Kidney (tissue), 14 donors: ENCODE results near the gene RWDD1. TPM values are rescaled to one million over a fixed set of nuclear protein-coding genes. Genes with fewer than 3 reads are reported as not detected.
A peak's percentile ranks its signal among the peaks of the same experiment; 100 is the strongest.

Experiments used
- DNase-seq, 5 donors: peaks; one replicate each; pipeline ENCODE4 v3.0.0-alpha.2; 2013 to 2020
- FAIRE-seq: peaks from 2 replicates; lab custom pipeline; 2012; peaks lifted over from hg19 to GRCh38; lab: Jason Lieb, UNC
- H3K27ac ChIP-seq, 2 donors: one replicate each; pipeline ENCODE4 v1.7.0; 2013; ENCODE audit warnings: low read depth in 2 of 2, low read length in 2 of 2, inconsistent platforms in 1 of 2
- H3K27me3 ChIP-seq: one replicate; pipeline ENCODE4 v1.7.1; 2013; ENCODE audit warnings: low read length, inconsistent platforms; ENCODE audit not compliant: control insufficient read depth, insufficient read depth
- H3K36me3 ChIP-seq, 3 donors: one replicate each; pipeline versions ENCODE4 v1.7.0 to v1.7.1; 2013; ENCODE audit warnings: low read length in 3 of 3, control low read depth in 1 of 3, inconsistent platforms in 1 of 3; ENCODE audit not compliant: insufficient read depth in 3 of 3, control insufficient read depth in 2 of 3
- H3K4me1 ChIP-seq, 3 donors: one replicate each; pipeline versions ENCODE4 v1.7.0 to v1.7.1; 2013; ENCODE audit warnings: low read length in 3 of 3, inconsistent platforms in 1 of 3, low read depth in 1 of 3; ENCODE audit not compliant: control insufficient read depth in 2 of 3, insufficient read depth in 2 of 3
- H3K4me3 ChIP-seq, 3 donors: one replicate each; pipeline versions ENCODE4 v1.7.0 to v1.8.1; 2013; ENCODE audit warnings: low read length in 3 of 3, control low read depth in 1 of 3, inconsistent platforms in 1 of 3
- H3K9ac ChIP-seq, 3 donors: one replicate each; pipeline versions ENCODE4 v1.7.0 to v1.7.1; 2013; ENCODE audit warnings: low read length in 3 of 3, control low read depth in 1 of 3, inconsistent platforms in 1 of 3
- H3K9me3 ChIP-seq, 3 donors: one replicate each; pipeline versions ENCODE4 v1.7.0 to v1.7.1; 2013; ENCODE audit warnings: low read length in 3 of 3, control low read depth in 1 of 3, inconsistent platforms in 1 of 3; ENCODE audit not compliant: control insufficient read depth in 2 of 3, insufficient read depth in 1 of 3
- intact Hi-C: fragments of 100-400 bp; cut with DNase I; formaldehyde crosslinking; loops from one replicate; pipeline ENCODE4 v1.11.1; 2022
- polyA plus RNA-seq: library from polyadenylated mRNA; stranded (reverse); fragments of 350-450 nt; fragmentation: Illumina TruSeq; extraction: RNeasy Lipid Tissue Mini Kit (QIAGEN cat#74804); gene quantifications from one replicate; pipeline ENCODE4 v1.2.3, GENCODE V29; 2014; ENCODE audit warnings: low read depth, low replicate concordance; ENCODE audit not compliant: insufficient read depth
- total RNA-seq: library from RNA; stranded (reverse); fragmentation: NEBNext Ultra II Directional; extraction: Animal tissue kit (Norgen Biotek cat#: 25700); gene quantifications from one replicate; pipeline ENCODE4 v1.2.1, GENCODE V29; 2021
- TF ChIP-seq, protein P1 (sequence below): IDR thresholded peaks from 3 replicates; pipeline ENCODE4 v1.5.1; 2012; ENCODE audit warnings: mild to moderate bottlenecking, moderate library complexity, borderline replicate concordance; ENCODE audit not compliant: insufficient read depth; ENCODE audit errors: extremely low read depth
- donor health status: control.
- donor health status: control.
- donor health status: control.
- donor health status: control.
- donor health status: control.
- donor health status: DM: yes; HTN: yes; CAD: no.
- donor health status: Normal renal cell carcinoma (clear cell type).

Gene RWDD1
- total and polyA plus RNA-seq, 2 donors from 2014 or later = 39.3 to 84.1 TPM

- no peak for FAIRE-seq
- intact Hi-C loops = loop anchor here (10.0 kb wide), 1 partner anchor 278 kb away; no protein-coding TSS in a partner anchor
Measured at GRCh38 chr6:116562614-116563013, 8.7 kb upstream of the RWDD1 start.

DNA sequence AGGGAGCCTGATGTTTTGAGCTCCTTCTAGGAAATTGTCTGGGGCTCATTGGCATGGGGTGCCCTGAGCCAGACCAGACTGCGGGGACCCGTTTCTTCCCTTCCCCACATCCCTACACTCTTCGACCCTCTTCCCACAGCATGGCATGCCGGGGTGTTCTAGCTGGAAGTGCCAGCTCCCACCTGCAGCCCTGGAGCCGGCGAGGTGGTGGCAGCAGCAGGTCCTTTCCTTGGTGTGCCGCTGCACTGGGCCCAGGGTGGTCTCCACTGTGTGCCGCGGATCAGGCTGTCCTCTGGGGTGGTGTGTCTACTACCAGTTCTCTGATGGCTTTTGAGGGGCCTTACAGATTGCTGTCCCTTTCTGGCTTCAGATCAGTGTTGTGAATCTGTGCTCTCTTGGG, 7.5 kb upstream of the RWDD1 start:
- no peaks in the 10 kb centered on the region for H3K27me3 ChIP-seq
- TF ChIP-seq, protein P1, sequence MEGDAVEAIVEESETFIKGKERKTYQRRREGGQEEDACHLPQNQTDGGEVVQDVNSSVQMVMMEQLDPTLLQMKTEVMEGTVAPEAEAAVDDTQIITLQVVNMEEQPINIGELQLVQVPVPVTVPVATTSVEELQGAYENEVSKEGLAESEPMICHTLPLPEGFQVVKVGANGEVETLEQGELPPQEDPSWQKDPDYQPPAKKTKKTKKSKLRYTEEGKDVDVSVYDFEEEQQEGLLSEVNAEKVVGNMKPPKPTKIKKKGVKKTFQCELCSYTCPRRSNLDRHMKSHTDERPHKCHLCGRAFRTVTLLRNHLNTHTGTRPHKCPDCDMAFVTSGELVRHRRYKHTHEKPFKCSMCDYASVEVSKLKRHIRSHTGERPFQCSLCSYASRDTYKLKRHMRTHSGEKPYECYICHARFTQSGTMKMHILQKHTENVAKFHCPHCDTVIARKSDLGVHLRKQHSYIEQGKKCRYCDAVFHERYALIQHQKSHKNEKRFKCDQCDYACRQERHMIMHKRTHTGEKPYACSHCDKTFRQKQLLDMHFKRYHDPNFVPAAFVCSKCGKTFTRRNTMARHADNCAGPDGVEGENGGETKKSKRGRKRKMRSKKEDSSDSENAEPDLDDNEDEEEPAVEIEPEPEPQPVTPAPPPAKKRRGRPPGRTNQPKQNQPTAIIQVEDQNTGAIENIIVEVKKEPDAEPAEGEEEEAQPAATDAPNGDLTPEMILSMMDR = no peak
- no peak for FAIRE-seq
- H3K9me3 ChIP-seq = no peaks in the 10 kb centered on the region
- H3K9ac ChIP-seq = no peak overlapping the region
- intact Hi-C loops = loop anchor here (10.0 kb wide), 1 partner anchor 279 kb away; no protein-coding TSS in a partner anchor
- no peak overlapping the region for H3K27ac ChIP-seq
- peaks cover 0 to 3% (median 2%) of the 10 kb centered on the region in 3 donors for H3K4me1 ChIP-seq
- H3K36me3 ChIP-seq = no peaks in the 10 kb centered on the region
- H3K4me3 ChIP-seq = no peak overlapping the region
- DNase-seq = peak in 1 of 5 donors; percentile 58

More at GRCh38 chr6:116562614-116563013, 8.7 kb upstream of the RWDD1 start:
- Histone ChIP-seq H3K27me3 (no peaks in the 10 kb centered on the region), H3K4me3 (no peak overlapping the region), H3K36me3 (no peaks in the 10 kb centered on the region), H3K27ac (no peak overlapping the region), H3K9me3 (no peaks in the 10 kb centered on the region), H3K4me1 (peaks cover 0 to 11% (median 5%) of the 10 kb centered on the region in 3 donors), H3K9ac (no peak overlapping the region)
- peak in 2 of 5 donors; percentile 38 to 71 for DNase-seq
- TF ChIP-seq, protein P1 = no peak

- intact Hi-C loops = loop anchor here (10.0 kb wide), 1 partner anchor 280 kb away; no protein-coding TSS in a partner anchor
Measured at GRCh38 chr6:116564311-116564710, 7.0 kb upstream of the RWDD1 start.

More at GRCh38 chr6:116564311-116564710, 7.0 kb upstream of the RWDD1 start:
- Histone ChIP-seq H3K36me3 (no peaks in the 10 kb centered on the region), H3K27me3 (no peaks in the 10 kb centered on the region), H3K9me3 (no peaks in the 10 kb centered on the region), H3K4me1 (peaks cover 0 to 3% (median 2%) of the 10 kb centered on the region in 3 donors), H3K9ac (no peak overlapping the region), H3K27ac (no peak overlapping the region), H3K4me3 (no peak overlapping the region)
- no peak for FAIRE-seq
- TF ChIP-seq, protein P1 = no peak
- DNase-seq = no peak
